Measurements from ENCODE around the gene CAPN3. TPM values are rescaled to one million over a fixed set of nuclear protein-coding genes. Genes with fewer than 3 reads are reported as not detected.

Gene CAPN3
- total and polyA plus RNA-seq, 2 donors (not counting 3 experiments of a cell fraction or from before 2014, with no cell fraction given), result 2.2 to 3.7 TPM

DNA sequence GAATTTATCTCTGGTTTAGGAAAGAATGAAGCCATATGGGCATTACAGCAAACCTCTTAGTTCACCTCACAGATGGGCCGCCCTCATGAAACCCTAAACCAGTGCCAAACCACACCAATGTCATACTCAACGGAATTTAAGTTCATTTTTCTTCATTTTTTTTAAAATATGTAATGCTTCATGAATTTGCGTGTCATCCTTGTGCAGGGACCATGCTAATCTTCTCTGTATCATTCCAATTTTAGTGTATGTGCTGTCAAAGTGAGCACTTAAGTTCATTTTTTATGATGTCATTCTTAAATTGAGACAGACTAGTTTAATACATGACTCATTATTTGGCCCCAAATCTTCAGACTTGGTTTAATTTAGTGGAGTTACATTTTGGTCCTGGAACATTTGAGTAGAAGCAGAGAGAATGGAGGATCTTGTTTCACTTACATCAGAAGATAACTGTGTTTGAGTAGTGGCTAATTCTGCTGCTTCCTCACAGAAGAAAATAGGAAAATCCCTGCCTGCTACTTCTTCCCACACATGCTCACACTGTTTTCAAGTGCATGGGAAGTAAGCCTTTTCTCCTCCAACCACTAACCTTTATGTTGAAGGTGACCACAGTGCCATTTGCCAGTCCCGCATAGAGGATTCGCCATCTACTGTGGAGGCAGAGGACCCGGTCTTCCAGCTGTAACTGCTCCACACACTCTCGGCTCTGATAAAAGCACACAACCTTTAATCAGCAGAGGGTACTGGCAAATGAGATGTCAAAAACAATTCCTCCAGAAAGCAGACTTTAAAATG, 68.3 kb downstream of the CAPN3 start:
- no peaks in the 10 kb centered on the region for H3K9me3 ChIP-seq (replicated peaks; ENCODE audit: control insufficient read depth, insufficient read depth, low read length)
- no peak for TF ChIP-seq POLR2A (IDR thresholded peaks at IDR 0.05; ENCODE audit: low read depth, low read length)
- TF ChIP-seq, protein P1, sequence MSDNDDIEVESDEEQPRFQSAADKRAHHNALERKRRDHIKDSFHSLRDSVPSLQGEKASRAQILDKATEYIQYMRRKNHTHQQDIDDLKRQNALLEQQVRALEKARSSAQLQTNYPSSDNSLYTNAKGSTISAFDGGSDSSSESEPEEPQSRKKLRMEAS (IDR thresholded peaks at IDR 0.05; ENCODE audit: insufficient read depth, insufficient read length), result no peak
- no peak for TF ChIP-seq JUN (IDR thresholded peaks at IDR 0.05; ENCODE audit: borderline replicate concordance, insufficient read depth, insufficient read length, low read depth)
- no peak for TF ChIP-seq FOS (IDR thresholded peaks at IDR 0.05; ENCODE audit: borderline replicate concordance, insufficient read depth, low read length)
- TF ChIP-seq, protein P2, sequence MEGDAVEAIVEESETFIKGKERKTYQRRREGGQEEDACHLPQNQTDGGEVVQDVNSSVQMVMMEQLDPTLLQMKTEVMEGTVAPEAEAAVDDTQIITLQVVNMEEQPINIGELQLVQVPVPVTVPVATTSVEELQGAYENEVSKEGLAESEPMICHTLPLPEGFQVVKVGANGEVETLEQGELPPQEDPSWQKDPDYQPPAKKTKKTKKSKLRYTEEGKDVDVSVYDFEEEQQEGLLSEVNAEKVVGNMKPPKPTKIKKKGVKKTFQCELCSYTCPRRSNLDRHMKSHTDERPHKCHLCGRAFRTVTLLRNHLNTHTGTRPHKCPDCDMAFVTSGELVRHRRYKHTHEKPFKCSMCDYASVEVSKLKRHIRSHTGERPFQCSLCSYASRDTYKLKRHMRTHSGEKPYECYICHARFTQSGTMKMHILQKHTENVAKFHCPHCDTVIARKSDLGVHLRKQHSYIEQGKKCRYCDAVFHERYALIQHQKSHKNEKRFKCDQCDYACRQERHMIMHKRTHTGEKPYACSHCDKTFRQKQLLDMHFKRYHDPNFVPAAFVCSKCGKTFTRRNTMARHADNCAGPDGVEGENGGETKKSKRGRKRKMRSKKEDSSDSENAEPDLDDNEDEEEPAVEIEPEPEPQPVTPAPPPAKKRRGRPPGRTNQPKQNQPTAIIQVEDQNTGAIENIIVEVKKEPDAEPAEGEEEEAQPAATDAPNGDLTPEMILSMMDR (IDR thresholded peaks at IDR 0.05; ENCODE audit: extremely low read depth in 1 of 2, insufficient read depth in 1 of 2, low read depth in 1 of 2, low read length in 2 of 2), result no peak
- TF ChIP-seq EZH2 (IDR thresholded peaks at IDR 0.05; ENCODE audit: borderline replicate concordance, low read depth, low read length, severe bottlenecking), result no peak
- no peak for TF ChIP-seq POLR2AphosphoS5 (IDR thresholded peaks at IDR 0.05; ENCODE audit: insufficient read depth, low read depth, low read length)
- no peak for TF ChIP-seq MYC (IDR thresholded peaks at IDR 0.05; ENCODE audit: low read depth, low read length)
- no peak for TF ChIP-seq GATA2 (IDR thresholded peaks at IDR 0.05; ENCODE audit: insufficient read depth, insufficient read length, low read depth, low read length)
- POLR2A ChIA-PET, result no interaction called here
- H3K27me3 ChIP-seq (ENCODE audit: control insufficient read depth in 2 of 2, insufficient read depth in 2 of 2, low read length in 2 of 2), result no peaks in the 10 kb centered on the region
- H3K9me1 ChIP-seq (replicated peaks; ENCODE audit: control insufficient read depth, extremely low read depth, insufficient read depth, low read length), result no peaks in the 10 kb centered on the region
- CTCF ChIA-PET, result no interaction called here
- H3K4me1 ChIP-seq (ENCODE audit: control insufficient read depth, extremely low read depth, insufficient read depth, low read length), result no peaks in the 10 kb centered on the region
- no peak overlapping the region for H3K4me2 ChIP-seq (ENCODE audit: insufficient read depth, low read length)
- H3K9ac ChIP-seq (replicated peaks; ENCODE audit: extremely low read depth, insufficient read depth, low read length), result no peak overlapping the region
- BruUV-seq (replicated peaks), result no TSS peak
- H3K4me3 ChIP-seq (replicated peaks in 1 of 3; ENCODE audit: insufficient read depth in 1 of 3, low read depth in 1 of 3, low read length in 3 of 3), result no peak overlapping the region
- H3K79me2 ChIP-seq (ENCODE audit: control insufficient read depth, insufficient read depth, low read length), result no peaks in the 10 kb centered on the region
- H2AFZ ChIP-seq (ENCODE audit: low read depth, low read length), result no peak overlapping the region
- H3K36me3 ChIP-seq (ENCODE audit: control insufficient read depth in 2 of 2, extremely low read depth in 1 of 2, insufficient read depth in 2 of 2, low read length in 2 of 2), result peaks cover 18 to 23% of the 10 kb centered on the region in 2 experiments
- dilution Hi-C loops (cut with MboI; ENCODE audit: extremely low pct_ligation_motif_present, low sequenced_read_pairs) (no loop called here), intact Hi-C loops (cut with micrococcal nuclease) (no loop called here)
- no peak overlapping the region for H3K27ac ChIP-seq (ENCODE audit: insufficient read depth, low read depth, low read length)
- H4K20me1 ChIP-seq (replicated peaks; ENCODE audit: control insufficient read depth, extremely low read depth, insufficient read depth, low read length), result no peaks in the 10 kb centered on the region
- DNase-seq (ENCODE audit: low read depth, low spot score), result no peak
- FAIRE-seq, result no peak

All from endothelial cell of umbilical vein (primary cell).